Measurements from ENCODE around the gene PDGFC. TPM values are rescaled to one million over a fixed set of nuclear protein-coding genes. Genes with fewer than 3 reads are reported as not detected.

Gene PDGFC
- total and polyA plus RNA-seq, 2 donors (not counting 3 experiments of a cell fraction or from before 2014, with no cell fraction given): 2.7 to 5.3 TPM

DNA sequence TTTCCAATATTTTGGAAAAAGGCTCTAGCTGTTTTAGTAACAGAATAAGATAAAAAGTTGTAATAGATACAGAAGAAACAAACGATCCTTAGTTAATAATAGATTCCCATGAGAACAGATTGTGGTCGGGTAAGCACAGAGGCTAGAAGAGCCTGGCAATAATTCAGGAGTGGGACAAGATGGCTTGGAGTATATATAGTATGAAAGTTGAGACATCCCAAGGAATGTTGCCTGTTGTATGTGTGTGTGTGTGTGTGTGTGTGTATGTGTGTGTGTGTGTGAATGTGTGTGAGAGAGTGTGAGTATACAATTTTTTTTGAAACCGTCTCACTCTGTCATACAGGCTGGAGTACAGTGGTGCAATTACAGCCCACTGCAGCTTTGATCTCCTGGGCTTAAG is 150.7 kb downstream of the PDGFC start:
- Histone ChIP-seq H3K9ac (replicated peaks; ENCODE audit: extremely low read depth, insufficient read depth, low read length) (no peak overlapping the region), H3K4me3 (replicated peaks in 1 of 3; ENCODE audit: insufficient read depth in 1 of 3, low read depth in 1 of 3, low read length in 3 of 3) (no peak overlapping the region), H3K79me2 (ENCODE audit: control insufficient read depth, insufficient read depth, low read length) (no peaks in the 10 kb centered on the region), H3K27me3 (ENCODE audit: control insufficient read depth in 2 of 2, insufficient read depth in 2 of 2, low read length in 2 of 2) (no peaks in the 10 kb centered on the region), H3K9me1 (replicated peaks; ENCODE audit: control insufficient read depth, extremely low read depth, insufficient read depth, low read length) (no peaks in the 10 kb centered on the region), H3K9me3 (replicated peaks; ENCODE audit: control insufficient read depth, insufficient read depth, low read length) (no peaks in the 10 kb centered on the region), H2AFZ (ENCODE audit: low read depth, low read length) (no peak overlapping the region), H3K4me2 (ENCODE audit: insufficient read depth, low read length) (no peak overlapping the region), H4K20me1 (replicated peaks; ENCODE audit: control insufficient read depth, extremely low read depth, insufficient read depth, low read length) (no peaks in the 10 kb centered on the region), H3K27ac (ENCODE audit: insufficient read depth, low read depth, low read length) (no peak overlapping the region), H3K36me3 (ENCODE audit: control insufficient read depth in 2 of 2, extremely low read depth in 1 of 2, insufficient read depth in 2 of 2, low read length in 2 of 2) (no peaks in the 10 kb centered on the region), H3K4me1 (ENCODE audit: control insufficient read depth, extremely low read depth, insufficient read depth, low read length) (no peaks in the 10 kb centered on the region)
- DNase-seq (ENCODE audit: low read depth, low spot score) (no peak), FAIRE-seq (no peak)
- ChIA-PET POLR2A (no interaction called here), CTCF (no interaction called here)
- intact Hi-C loops (cut with micrococcal nuclease): no loop called here
- BruUV-seq (replicated peaks): no TSS peak
- TF ChIP-seq, protein P1, sequence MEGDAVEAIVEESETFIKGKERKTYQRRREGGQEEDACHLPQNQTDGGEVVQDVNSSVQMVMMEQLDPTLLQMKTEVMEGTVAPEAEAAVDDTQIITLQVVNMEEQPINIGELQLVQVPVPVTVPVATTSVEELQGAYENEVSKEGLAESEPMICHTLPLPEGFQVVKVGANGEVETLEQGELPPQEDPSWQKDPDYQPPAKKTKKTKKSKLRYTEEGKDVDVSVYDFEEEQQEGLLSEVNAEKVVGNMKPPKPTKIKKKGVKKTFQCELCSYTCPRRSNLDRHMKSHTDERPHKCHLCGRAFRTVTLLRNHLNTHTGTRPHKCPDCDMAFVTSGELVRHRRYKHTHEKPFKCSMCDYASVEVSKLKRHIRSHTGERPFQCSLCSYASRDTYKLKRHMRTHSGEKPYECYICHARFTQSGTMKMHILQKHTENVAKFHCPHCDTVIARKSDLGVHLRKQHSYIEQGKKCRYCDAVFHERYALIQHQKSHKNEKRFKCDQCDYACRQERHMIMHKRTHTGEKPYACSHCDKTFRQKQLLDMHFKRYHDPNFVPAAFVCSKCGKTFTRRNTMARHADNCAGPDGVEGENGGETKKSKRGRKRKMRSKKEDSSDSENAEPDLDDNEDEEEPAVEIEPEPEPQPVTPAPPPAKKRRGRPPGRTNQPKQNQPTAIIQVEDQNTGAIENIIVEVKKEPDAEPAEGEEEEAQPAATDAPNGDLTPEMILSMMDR (IDR thresholded peaks at IDR 0.05; ENCODE audit: extremely low read depth in 1 of 2, insufficient read depth in 1 of 2, low read depth in 1 of 2, low read length in 2 of 2): no peak
- TF ChIP-seq, protein P2, sequence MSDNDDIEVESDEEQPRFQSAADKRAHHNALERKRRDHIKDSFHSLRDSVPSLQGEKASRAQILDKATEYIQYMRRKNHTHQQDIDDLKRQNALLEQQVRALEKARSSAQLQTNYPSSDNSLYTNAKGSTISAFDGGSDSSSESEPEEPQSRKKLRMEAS (IDR thresholded peaks at IDR 0.05; ENCODE audit: insufficient read depth, insufficient read length): no peak
- TF ChIP-seq POLR2AphosphoS5 (IDR thresholded peaks at IDR 0.05; ENCODE audit: insufficient read depth, low read depth, low read length) (no peak), MYC (IDR thresholded peaks at IDR 0.05; ENCODE audit: low read depth, low read length) (no peak), FOS (IDR thresholded peaks at IDR 0.05; ENCODE audit: borderline replicate concordance, insufficient read depth, low read length) (no peak), POLR2A (IDR thresholded peaks at IDR 0.05; ENCODE audit: low read depth, low read length) (no peak), GATA2 (IDR thresholded peaks at IDR 0.05; ENCODE audit: insufficient read depth, insufficient read length, low read depth, low read length) (no peak), JUN (IDR thresholded peaks at IDR 0.05; ENCODE audit: borderline replicate concordance, insufficient read depth, insufficient read length, low read depth) (no peak)
- dilution Hi-C loops (cut with MboI; ENCODE audit: extremely low pct_ligation_motif_present, low sequenced_read_pairs): no loop called here

Data from endothelial cell of umbilical vein (primary cell).